Tibial nerve (tissue), 4 donors: Measurements from ENCODE around the gene PITPNM1.

Source experiments
- CTCF ChIP-seq, 5 experiments: fragments of 200-600 bp in 3 of 5; fragments of 450-650 bp in 2 of 5; sonication (generic) in 3 of 5; IDR thresholded peaks; one replicate each; pipeline ENCODE4 v1.5.1; 2016 to 2019; ENCODE audit warnings: antibody characterized with exemption in 5 of 5, mild to moderate bottlenecking in 3 of 5, moderate library complexity in 2 of 5
- EP300 ChIP-seq, 2 donors: sonication (generic); formaldehyde crosslinking; IDR thresholded peaks; one replicate each; pipeline ENCODE4 v1.6.1; 2017; ENCODE audit warnings: antibody characterized with exemption in 2 of 2, mild to moderate bottlenecking in 1 of 2
- POLR2A ChIP-seq, 2 donors: fragments of 450-650 bp; IDR thresholded peaks; one replicate each; pipeline ENCODE4 v1.6.1; 2017; ENCODE audit warnings: antibody characterized with exemption in 2 of 2, mild to moderate bottlenecking in 2 of 2, moderate library complexity in 2 of 2

- TF ChIP-seq CTCF (IDR thresholded peaks at IDR 0.05) (no peak), POLR2A (IDR thresholded peaks at IDR 0.05) (no peak), EP300 (IDR thresholded peaks at IDR 0.05) (no peak)
Measured at GRCh38 chr11:67489203-67489884, 15.8 kb downstream of the PITPNM1 start.
